Liver (tissue), 9 donors: Measurements from ENCODE around the gene ABLIM1. TPM values are rescaled to one million over a fixed set of nuclear protein-coding genes. Genes with fewer than 3 reads are reported as not detected.
A peak's percentile ranks its signal among the peaks of the same experiment; 100 is the strongest.

Experiments used
- DNase-seq: peaks from one replicate; pipeline ENCODE4 v3.0.0-alpha.2; 2017; ENCODE audit warnings: low spot score
- H3K27ac ChIP-seq, 2 donors: one replicate each; pipeline ENCODE4 v1.7.0; 2013; ENCODE audit warnings: inconsistent platforms in 2 of 2, low read length in 2 of 2, control low read depth in 1 of 2, low read depth in 1 of 2, mild to moderate bottlenecking in 1 of 2
- H3K27me3 ChIP-seq, 4 donors: one replicate each; pipeline versions ENCODE4 v1.6.1 to v1.7.0; 2013; ENCODE audit warnings: low read length in 3 of 4, inconsistent platforms in 1 of 4, mild to moderate bottlenecking in 1 of 4, moderate library complexity in 1 of 4; ENCODE audit not compliant: control insufficient read depth in 4 of 4, insufficient read depth in 4 of 4
- H3K36me3 ChIP-seq, 4 donors: one replicate each; pipeline versions ENCODE4 v1.6.1 to v1.7.0; 2013; ENCODE audit warnings: low read length in 3 of 4, mild to moderate bottlenecking in 3 of 4, low read depth in 1 of 4, moderate library complexity in 1 of 4; ENCODE audit not compliant: control insufficient read depth in 4 of 4, insufficient read depth in 3 of 4
- H3K4me1 ChIP-seq, 4 donors: one replicate each; pipeline versions ENCODE4 v1.6.1 to v1.7.0; 2013; ENCODE audit warnings: low read length in 3 of 4, mild to moderate bottlenecking in 3 of 4, moderate library complexity in 1 of 4; ENCODE audit not compliant: control insufficient read depth in 4 of 4, insufficient read depth in 4 of 4
- H3K4me3 ChIP-seq, 3 donors: one replicate each; pipeline versions ENCODE4 v1.6.1 to v1.7.0; 2013; ENCODE audit warnings: low read length in 3 of 3, control low read depth in 1 of 3, low read depth in 1 of 3, mild to moderate bottlenecking in 1 of 3
- H3K9ac ChIP-seq, 2 donors: one replicate each; pipeline ENCODE4 v1.7.0; 2013; ENCODE audit warnings: low read length in 2 of 2, mild to moderate bottlenecking in 2 of 2, moderate library complexity in 2 of 2, control low read depth in 1 of 2, low read depth in 1 of 2
- H3K9me3 ChIP-seq, 4 donors: one replicate each; pipeline versions ENCODE4 v1.6.1 to v1.7.0; 2013; ENCODE audit warnings: low read length in 3 of 4; ENCODE audit not compliant: control insufficient read depth in 4 of 4
- ATF3 ChIP-seq: IDR thresholded peaks from 2 replicates; pipeline ENCODE4 v1.6.1; 2016; ENCODE audit warnings: antibody characterized with exemption
- CTCF ChIP-seq: fragments of 150-350 bp; IDR thresholded peaks from 2 replicates; pipeline ENCODE4 v1.5.1; 2017; ENCODE audit warnings: improper control_type of control experiment, low read depth, low read length; ENCODE audit not compliant: missing input control
- EGR1 ChIP-seq, 2 donors: IDR thresholded peaks; 2 replicates each; pipeline ENCODE4 v1.6.1; 2016 to 2018; ENCODE audit warnings: antibody characterized with exemption in 2 of 2, low read depth in 2 of 2
- FOXA1 ChIP-seq: IDR thresholded peaks from 2 replicates; pipeline ENCODE4 v1.6.1; 2016; ENCODE audit warnings: antibody characterized with exemption
- FOXA2 ChIP-seq: IDR thresholded peaks from 2 replicates; pipeline ENCODE4 v1.6.1; 2016; ENCODE audit warnings: antibody characterized with exemption
- GABPA ChIP-seq, 2 donors: IDR thresholded peaks in 1 of 2; conservative IDR thresholded peaks in 1 of 2; 2 replicates each; pipeline ENCODE4 v1.6.1; 2016; ENCODE audit warnings: antibody characterized with exemption in 2 of 2, mild to moderate bottlenecking in 1 of 2, moderate library complexity in 1 of 2
- HNF4A ChIP-seq, 2 donors: conservative IDR thresholded peaks; 2 replicates each; pipeline ENCODE4 v1.6.1; 2016; ENCODE audit warnings: antibody characterized with exemption in 2 of 2, mild to moderate bottlenecking in 2 of 2
- HNF4G ChIP-seq: IDR thresholded peaks from 2 replicates; pipeline ENCODE4 v1.6.1; 2016; ENCODE audit warnings: antibody characterized with exemption
- JUND ChIP-seq, 2 donors: IDR thresholded peaks; 2 replicates each; pipeline ENCODE4 v1.6.1; 2016; ENCODE audit warnings: antibody characterized with exemption in 2 of 2
- MAX ChIP-seq: IDR thresholded peaks from 2 replicates; pipeline ENCODE4 v1.6.1; 2016; ENCODE audit warnings: antibody characterized with exemption
- NR2F2 ChIP-seq: IDR thresholded peaks from 2 replicates; pipeline ENCODE4 v1.6.1; 2016; ENCODE audit warnings: antibody characterized with exemption
- RAD21 ChIP-seq, 2 donors: IDR thresholded peaks; 2 replicates each; pipeline ENCODE4 v1.6.1; 2016; ENCODE audit warnings: antibody characterized with exemption in 2 of 2, mild to moderate bottlenecking in 2 of 2
- REST ChIP-seq: IDR thresholded peaks from 2 replicates; pipeline ENCODE4 v1.6.1; 2016; ENCODE audit warnings: antibody characterized with exemption, mild to moderate bottlenecking
- RXRA ChIP-seq, 2 donors: IDR thresholded peaks; 2 replicates each; pipeline ENCODE4 v1.6.1; 2017 to 2018; ENCODE audit warnings: antibody characterized with exemption in 2 of 2, mild to moderate bottlenecking in 1 of 2
- SP1 ChIP-seq: IDR thresholded peaks from 2 replicates; pipeline ENCODE4 v1.6.1; 2018; ENCODE audit warnings: antibody characterized with exemption, mild to moderate bottlenecking
- TAF1 ChIP-seq: conservative IDR thresholded peaks from 2 replicates; pipeline ENCODE4 v1.6.1; 2016; ENCODE audit warnings: antibody characterized with exemption, mild to moderate bottlenecking
- YY1 ChIP-seq: IDR thresholded peaks from 2 replicates; pipeline ENCODE4 v1.6.1; 2016; ENCODE audit warnings: antibody characterized with exemption, mild to moderate bottlenecking
- ZBTB33 ChIP-seq: IDR thresholded peaks from 2 replicates; pipeline ENCODE4 v1.6.1; 2016; ENCODE audit warnings: antibody characterized with exemption
- WGBS: extraction: QIAGEN DNeasy Blood & Tissue Kit; methylation state at CpG from one replicate; pipeline ENCODE4 v1.1.7; 2013; 5-methylcytosine and 5-hydroxymethylcytosine counted together
- polyA plus RNA-seq, 2 donors: library from polyadenylated mRNA; stranded (reverse) in 1 of 2; unstranded in 1 of 2; fragments of 200-250 nt in 1 of 2; fragments of >200 nt in 1 of 2; fragmentation: Nextera tagmentation in 1 of 2; extraction: Ambion mirVana in 1 of 2; gene quantifications; one replicate each; pipeline versions ENCODE4 v1.2.1 to v1.2.3, GENCODE V29; 2013 to 2015
- total RNA-seq, 2 donors: library from RNA; depleted of rRNA; stranded (reverse); fragments of >200 nt; gene quantifications; one replicate each; pipeline ENCODE4 v1.2.3, GENCODE V29; 2014
- donor health status: healthy.
- donor health status: healthy.
- donor health status: healthy.
- donor health status: healthy.
- donor health status: healthy.

The ABLIM1 gene
- total and polyA plus RNA-seq, 4 donors, result 10.9 to 31.3 (median 13.1) TPM

GRCh38 chr10:114520453-114520852, 137.6 kb downstream of the ABLIM1 start:
- Histone ChIP-seq H3K4me3 (no peak overlapping the region), H3K27me3 (no peaks in the 10 kb centered on the region), H3K9ac (no peak overlapping the region), H3K9me3 (no peaks in the 10 kb centered on the region), H3K36me3 (peaks cover 0 to 6% (median 0%) of the 10 kb centered on the region in 4 donors), H3K27ac (peak overlapping the region in 1 of 2 donors; percentile 67), H3K4me1 (peaks cover 6 to 23% (median 17%) of the 10 kb centered on the region in 4 donors)
- no peak for DNase-seq
- 26% methylated on average over 4 of the region's 4 CpGs for WGBS
- TF ChIP-seq EGR1 (IDR thresholded peaks at IDR 0.05; ENCODE audit: low read depth in 2 of 2) (no peak), ZBTB33 (no peak), FOXA1 (no peak), HNF4G (no peak), REST (no peak), RAD21 (IDR thresholded peaks at IDR 0.05) (no peak), MAX (peak; percentile 29), ATF3 (no peak), TAF1 (no peak), YY1 (peak; percentile 34), CTCF (no peak), FOXA2 (peak; percentile 15), GABPA (IDR thresholded peaks at IDR 0.05 in 1 of 2, conservative IDR thresholded peaks at IDR 0.05 in 1 of 2) (no peak), RXRA (IDR thresholded peaks at IDR 0.05) (no peak), JUND (IDR thresholded peaks at IDR 0.05) (peak in 1 of 2 donors; percentile 48), NR2F2 (no peak), SP1 (no peak), HNF4A (conservative IDR thresholded peaks at IDR 0.05) (peak; percentile 17 to 46)
